GM21390 (cell line): ENCODE data around the gene CCDC86.

Experiments used
- ATAC-seq: cut with Tn5 transposase; IDR thresholded peaks from one replicate; pipeline ENCODE4 v1.9.1; 2021; ENCODE audit not compliant: unreplicated experiment

CCDC86 gene

DNA sequence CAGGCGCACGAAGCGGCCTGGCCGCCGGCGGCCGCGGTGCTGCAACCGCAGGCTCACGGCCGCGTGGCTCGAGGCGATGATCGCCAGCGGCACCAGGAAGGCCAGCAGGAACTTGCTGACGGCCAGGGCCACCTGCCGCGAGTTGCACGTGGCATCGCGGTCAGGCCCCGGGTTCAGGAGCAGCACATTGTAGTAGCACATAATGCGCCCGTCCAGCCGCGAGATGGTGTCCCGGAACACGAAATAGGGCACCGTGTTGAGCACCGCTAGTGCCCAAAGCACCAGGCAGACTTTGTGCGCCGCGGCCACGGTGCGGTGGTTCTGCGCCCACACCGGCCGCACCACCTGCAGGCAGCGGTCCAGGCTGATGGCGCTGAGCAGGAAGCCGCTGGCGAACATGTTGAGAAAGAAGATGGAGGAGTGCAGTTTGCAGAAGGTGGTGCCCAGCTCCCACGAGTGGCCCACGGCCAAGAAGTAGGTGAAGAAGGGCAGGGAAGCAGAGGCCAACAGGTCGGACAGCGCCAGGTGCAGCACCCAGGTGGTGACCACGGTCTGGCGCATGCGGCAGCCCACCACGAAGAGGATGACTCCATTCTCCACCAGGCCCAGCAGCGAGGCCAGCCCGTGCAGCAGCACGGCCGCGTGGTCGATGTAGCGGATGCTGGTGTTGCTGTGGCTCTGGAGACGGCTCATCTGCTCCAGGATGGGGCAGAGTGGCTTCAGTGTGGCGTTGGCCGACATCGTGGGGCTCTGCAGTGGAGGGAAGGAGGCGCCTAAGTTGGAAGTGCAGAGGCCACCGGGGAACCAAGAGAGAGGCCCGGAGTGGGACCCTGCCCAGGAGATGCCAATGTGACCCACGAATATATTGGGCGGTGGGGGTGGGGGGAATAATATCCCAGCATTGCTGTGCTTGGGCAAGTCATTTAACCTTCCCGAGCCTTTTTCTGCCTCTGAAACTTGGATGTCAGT is 11.4 kb downstream of the CCDC86 start:
- ATAC-seq: no peak

DNA sequence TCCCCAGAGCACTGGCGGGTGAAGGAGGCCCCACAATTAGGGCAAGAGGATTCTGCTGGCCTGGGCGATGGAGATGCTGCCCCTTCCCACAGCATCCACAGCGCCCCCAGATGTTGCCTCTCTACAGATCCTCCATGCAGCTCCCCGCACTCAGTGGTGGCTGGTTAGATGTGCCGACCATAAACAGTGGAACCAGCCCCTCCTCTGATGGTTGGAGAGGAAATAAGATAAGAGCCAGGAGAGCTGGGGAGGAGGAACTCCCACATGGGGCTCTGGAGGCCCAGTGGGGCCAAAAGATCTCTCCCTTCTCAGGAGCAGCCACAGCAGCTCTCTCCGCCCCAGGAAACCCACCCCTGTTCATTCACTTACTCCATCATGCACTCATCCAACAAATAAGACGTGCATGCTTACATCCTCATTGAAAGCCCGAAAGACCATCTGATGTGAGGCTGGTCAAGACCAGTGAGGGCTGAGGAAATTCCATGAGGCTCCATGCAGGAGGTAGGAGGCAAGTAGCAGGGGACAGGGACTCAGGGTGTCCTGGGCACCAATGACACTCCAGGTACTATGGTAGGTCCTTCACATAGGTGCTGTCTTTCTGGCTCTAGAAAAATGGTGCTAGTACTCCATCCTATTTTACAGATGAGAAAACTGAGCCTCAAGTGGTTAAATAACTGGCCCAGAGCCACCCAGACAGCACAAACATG is 12.4 kb downstream of the CCDC86 start:
- no peak for ATAC-seq

DNA sequence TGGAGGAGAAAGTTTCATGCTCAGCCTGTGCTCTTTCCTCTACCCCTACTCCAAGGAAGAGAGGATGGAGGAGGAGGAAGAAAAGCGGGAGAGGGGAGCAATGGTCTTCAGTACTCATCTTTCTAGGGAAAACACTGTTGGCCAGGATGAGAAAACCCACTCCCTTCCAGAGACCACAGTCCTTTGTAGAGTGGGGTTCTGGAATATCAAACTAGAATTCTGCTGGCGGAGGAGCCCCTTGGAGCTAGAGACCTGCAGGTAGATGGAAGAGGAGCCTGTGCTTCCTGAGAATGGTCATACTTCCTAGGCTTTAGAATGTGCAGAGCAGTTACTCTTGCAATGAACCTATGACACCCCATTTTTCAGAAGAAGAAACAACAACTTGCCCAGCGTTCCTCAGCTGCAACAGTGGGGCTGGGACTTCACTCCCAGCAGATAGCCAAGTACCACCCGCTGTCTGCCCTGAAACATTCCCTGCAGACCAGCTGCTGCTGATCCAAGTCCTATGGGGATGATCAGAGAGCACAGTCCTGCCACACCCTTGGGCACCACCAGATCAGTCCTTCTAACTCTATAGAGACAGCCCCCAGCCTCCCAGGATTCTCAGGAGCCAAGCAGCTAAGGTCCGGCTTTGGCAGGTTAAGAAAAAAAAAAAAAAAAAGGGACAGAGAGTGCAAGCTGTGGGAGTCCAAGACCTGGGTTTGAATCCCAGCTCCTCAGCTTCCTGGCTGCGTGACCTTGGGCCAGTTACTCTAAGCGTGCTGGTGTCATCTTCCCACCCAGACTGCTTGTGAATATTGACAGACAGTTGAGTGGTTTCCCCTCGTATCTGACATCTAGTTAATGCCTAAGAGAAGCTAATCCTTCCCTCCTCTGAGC is 13.2 kb downstream of the CCDC86 start:
- no peak for ATAC-seq

DNA sequence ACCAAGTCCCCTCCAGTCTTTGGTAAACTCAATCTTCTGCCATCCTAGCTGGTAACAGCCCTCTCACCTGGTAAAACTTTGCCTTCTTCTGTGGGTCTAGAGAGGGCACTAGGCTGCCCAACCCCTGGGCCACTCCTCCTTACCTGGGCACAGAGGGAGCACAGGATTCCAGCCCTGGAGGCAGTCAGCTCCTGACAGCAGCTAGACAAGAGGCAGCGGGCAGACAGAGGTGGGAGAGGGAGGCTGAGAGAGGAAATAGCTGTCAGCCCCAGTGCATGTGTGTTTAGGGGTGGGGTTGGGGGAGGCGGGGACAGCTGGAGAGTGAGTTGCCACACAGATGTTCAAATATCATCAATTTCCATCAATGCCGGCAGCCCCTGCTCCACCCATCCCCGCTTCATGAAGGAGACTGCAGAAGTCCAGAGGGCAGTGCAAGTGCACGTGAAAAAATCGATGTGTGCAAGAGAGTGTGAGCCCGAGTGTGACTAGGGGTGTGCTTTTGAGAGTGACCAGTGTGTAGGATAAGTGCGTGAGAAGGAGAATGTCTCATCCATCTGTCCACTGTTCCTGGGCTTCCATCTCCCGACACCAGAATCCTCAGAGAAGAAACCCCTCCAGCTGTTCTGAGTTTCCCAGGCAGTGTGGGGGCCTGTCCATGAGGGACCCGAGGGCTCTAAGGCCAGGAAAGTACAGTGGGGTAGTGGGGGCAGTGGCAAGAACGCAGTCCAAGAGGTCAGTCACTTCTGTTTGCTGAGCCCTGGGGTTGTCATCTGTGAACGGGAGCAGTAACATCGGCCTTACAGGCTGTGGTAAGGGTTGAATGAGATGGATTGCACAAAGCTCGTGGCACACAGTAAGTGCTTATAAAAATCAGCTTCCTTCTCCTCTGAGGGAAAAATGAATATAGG is 14.1 kb downstream of the CCDC86 start, which contains the start of gene PTGDR2:
Gene PTGDR2, minus strand, starts transcription at position 225 of the 908 bp plus-strand sequence. CDS start 2,228 bp downstream, outside the sequence.
- no peak for ATAC-seq

DNA sequence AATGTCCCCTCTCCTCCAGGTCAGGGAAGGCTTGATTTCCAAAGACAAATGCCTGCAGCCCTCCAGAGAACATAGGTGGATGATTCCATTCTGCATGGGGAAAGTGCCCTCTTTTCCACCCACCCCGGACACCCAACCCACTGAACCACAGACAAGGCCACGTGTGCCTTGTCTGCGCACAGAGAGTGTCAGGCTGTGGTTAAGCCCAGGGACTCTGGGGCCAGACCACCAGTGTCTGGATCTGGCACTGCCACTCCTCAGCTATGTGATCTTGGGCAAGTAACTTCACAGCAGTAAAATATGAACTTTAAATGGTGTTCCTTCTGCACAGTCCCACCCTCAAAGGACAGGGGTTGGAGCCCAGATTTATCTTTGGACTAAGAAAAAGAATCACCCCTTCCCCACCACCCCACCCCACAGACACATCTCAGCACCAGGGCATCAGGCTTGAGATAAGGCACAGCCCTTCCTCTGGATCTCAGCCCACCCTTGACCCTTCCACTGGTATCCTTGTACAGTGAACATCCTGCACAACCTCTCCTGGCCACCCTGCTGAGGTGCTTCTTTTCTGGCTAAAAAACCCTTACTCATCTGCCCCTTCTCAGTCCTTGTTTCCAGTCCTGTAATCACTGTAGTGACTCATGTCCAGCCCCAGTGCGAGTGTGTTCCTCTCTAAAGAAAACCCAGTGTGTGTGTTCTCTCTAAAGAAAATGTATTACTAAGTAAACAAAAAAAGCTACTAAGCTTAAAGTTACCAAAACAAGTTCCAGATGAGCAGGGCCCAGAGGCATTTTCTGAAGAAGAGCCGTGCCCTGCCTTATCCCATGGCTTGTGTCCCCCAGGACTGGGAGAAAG is 15.7 kb downstream of the CCDC86 start:
- no peak for ATAC-seq

DNA sequence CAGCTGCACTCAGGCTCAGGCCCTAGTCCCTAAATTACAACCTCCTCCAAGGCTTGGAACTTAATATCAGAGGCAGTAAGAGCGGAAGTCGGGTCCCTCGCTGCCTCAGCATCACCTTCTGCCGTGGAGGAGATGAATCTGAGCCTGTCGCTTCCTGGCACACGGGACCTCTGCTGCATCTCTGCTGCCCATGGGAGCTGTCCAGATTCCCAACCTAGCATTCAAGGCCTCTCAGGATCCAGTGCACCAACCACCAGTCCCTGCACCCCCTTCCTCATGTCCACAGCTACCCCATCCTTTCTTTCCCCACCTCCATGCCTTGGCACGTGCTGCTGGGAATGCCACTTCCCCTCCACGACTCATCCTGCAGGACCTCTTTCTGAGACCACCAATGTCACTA is 16.3 kb downstream of the CCDC86 start:
- no peak for ATAC-seq

DNA sequence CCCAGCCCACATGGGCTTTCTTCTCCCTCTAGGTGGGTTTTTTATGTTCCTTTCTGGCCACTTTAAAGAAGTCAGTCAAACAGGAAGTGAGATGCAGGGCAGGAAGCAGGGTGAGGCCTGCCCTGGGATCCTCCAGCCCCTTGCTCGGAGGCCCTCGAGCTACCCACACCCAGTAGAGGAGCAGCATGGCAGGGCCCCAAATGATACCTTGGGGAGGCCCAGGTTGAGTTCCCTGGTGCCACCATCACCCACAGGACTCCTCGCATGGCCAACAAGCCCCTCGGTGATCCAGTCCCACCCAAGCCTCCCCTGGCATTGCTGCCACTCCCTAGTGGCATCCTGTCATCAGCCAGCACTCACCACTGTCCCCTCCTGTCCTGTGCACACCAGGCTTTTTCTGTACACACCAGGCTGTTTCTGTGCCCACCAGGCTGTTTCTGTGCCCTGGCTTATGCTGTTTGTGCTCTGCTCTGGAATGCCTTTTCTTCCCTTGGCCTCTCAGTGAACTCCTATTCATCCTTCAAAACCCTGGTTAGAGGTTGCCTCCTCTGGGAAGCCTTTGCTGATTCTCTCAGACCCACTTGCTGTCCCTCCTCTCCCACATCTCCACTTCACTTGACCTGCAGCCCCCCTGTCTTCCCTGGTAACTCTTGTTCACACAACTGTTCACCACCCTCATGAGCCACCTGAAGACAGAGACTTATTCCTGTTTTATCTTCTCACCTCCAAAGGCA is 17.0 kb downstream of the CCDC86 start:
- no peak for ATAC-seq

DNA sequence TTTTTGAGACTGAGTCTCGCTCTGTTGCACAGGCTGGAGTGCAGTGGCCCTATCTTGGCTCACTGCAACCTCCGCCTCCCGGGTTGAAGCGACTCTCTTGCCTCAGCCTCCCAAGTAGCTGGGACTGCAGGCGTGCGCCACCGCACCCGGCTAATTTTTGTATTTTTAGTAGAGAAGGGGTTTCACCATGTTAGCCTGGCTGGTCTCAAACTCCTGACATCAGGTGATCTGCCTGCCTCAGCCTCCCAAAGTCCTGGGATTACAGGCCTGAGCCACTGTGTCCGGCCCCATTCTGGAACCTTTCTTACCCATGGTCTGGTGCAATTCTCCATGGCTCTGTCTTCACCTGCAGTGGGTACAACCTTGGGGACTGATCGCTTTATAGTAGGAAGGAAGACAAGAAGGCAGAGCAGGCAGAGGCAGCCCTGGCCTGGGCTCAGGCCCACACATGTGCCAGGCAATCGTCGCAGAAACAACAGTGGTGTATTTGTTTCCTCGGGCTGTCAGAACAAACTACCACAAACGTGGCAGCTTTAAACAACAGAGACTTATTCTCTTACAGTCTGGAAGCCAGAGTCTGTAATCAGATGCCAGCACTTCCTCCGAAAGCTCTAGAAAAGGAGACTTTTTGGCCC is 17.8 kb downstream of the CCDC86 start:
- no peak for ATAC-seq

DNA sequence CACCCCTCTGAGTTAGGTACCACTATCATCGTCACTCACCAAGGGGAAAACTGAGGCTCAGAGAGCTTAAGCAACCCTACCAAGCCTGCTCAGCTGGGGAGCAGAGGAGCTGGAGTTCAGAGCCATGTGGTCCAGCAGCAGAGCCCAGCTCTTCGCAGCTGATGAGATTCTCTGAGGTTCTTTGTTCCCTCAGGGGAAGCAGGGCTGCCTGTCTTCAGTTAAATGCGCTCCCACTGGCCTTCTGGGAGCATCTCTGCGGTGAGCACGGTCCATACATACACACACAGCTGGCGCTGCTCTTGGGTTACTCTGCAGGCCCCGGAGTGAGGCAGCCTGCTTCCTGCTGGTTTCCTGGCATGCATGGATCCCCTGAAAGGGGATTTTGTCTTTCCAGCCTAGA is 19.0 kb downstream of the CCDC86 start:
- ATAC-seq: no peak

DNA sequence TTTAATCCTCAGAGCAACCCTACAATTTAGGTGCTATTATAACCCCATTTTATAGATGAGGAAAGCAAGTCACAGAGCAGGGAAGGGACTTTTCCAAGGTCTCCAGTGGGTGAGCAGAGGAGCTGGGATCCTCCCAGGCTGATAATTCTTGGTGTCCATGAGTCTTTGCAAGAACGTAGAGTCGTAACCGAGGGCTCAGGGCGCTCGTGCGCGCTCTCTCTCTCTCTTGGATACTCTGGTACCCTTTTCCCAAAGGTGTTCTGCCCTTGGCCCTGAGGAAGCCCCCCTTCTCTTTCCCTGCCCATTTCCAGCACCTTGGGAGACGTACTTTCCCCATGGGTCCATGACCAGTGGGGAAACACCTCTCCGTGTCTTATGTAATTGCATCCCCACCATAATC is 20.3 kb downstream of the CCDC86 start:
- ATAC-seq: no peak

DNA sequence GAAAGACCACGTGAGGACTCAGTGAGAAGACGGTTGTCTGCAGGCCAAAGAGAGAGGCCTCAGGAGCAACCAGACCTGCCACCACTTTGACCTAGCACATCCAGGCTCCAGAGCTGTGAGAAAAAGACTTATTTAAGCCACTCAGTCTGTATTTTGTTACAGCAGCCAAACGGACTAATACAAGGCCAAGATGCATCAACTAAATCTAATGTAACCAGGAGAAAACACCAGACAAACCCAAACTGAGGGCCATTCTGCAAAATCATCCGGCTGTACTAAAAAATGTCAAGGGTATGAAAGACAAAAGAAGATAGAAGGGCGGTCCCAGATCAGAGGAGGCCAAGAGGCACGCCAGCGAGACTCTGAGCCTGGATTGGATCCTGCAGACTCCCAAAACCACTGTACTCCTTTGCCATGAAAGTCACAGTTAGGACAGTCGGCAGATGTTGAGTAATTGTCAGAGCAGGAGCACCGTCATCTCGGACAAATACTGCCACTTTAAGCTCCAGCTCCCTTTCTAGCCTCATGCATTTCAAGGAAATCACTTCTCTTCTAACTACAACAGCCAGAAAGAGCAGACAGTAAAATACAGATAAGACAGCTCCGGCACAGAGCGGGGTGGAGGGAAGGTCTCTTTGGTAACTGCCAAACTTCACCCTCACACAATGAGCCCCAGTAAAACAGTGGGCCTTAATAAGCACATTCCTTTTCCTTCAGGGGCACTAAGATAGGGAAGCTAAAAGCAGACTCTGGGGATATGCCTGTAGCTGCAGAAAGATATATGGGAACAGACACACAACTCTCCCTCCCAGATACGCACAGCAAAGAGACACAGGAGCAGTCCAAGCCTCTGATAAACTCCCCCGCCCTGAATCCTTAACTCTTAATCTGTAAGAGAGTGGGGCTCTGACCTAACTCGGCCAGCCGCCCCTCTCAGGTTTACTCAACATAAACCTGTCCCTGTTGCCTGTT is 21.9 kb downstream of the CCDC86 start:
- ATAC-seq: no peak

DNA sequence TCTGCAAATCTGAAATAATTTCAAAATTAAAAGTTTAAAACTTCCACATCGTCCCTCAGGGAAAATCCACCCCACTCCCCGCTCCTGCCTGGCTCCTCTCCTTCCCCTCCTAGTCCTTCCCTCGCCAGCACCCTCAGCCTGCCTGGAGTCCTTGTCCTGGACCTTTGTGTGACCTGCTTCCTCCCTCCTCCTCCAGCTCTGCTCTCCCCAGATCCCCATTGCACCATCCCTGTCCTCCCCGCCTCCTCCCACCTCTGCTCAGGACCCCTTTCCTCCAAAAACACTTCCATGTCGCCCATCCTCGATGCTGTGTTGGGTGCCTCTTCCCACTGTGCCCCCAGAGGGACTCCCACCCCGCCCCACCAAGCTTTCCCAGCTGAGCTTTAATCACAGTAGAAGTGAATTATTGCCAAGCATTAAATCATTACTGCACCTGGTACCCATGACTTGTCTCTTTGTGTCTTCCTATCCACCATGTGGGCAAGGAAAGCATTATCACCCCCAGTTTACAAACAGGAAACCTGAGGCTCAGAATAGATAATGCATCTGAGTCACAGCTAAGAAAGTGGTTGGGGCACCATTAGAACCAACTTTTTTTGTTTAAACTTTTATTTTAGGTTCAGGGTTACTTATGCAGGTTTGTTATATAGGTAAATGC is 23.1 kb downstream of the CCDC86 start:
- ATAC-seq: no peak

DNA sequence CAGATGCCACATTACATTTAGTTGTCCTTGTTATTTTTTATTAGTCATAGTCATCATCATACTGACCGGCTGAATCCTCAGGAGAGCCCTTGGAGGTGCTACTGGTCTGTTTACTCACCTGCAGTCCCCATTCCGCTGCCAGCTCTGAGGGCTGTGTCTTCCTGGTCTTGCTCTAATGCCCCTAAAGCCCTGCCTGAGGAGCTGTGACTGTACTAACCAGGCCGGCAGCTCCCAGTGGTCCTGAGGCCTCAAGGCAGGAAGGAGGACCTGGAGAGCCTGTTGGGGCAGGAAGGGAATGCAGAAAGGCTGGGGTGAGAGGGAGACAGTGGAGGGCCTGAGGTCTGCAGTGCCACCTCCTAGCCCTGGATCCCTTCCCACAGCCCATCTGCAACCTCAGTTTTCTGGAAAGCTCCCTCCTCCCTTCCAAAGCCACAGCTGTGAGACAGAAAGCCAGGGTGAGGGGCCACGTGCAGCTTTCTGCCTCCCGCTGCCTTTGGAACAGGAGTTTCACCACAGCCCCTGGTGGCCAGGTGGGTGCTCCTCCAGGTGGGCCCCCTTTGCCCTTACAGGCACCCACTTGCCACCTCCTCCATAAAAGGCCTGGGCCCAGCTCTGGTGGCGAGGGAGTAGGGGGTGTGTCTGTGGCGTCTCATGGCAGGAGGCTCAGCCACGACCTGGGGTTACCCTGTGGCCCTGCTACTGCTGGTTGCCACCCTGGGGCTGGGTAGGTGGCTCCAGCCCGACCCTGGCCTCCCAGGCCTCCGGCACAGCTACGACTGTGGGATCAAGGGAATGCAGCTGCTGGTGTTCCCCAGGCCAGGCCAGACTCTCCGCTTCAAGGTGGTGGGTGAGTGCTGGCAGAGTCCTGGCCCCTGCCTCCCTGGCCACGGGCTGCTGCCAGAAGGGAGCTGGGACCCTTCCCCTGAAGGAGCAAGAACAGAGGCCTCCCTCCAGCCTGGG is 25.3 kb downstream of the CCDC86 start, which contains the start of gene ZP1:
Gene ZP1, plus strand, starts transcription at position 632 of the 960 bp plus-strand sequence. Its CDS starts 20 bp downstream, at position 652.
- ATAC-seq: no peak

DNA sequence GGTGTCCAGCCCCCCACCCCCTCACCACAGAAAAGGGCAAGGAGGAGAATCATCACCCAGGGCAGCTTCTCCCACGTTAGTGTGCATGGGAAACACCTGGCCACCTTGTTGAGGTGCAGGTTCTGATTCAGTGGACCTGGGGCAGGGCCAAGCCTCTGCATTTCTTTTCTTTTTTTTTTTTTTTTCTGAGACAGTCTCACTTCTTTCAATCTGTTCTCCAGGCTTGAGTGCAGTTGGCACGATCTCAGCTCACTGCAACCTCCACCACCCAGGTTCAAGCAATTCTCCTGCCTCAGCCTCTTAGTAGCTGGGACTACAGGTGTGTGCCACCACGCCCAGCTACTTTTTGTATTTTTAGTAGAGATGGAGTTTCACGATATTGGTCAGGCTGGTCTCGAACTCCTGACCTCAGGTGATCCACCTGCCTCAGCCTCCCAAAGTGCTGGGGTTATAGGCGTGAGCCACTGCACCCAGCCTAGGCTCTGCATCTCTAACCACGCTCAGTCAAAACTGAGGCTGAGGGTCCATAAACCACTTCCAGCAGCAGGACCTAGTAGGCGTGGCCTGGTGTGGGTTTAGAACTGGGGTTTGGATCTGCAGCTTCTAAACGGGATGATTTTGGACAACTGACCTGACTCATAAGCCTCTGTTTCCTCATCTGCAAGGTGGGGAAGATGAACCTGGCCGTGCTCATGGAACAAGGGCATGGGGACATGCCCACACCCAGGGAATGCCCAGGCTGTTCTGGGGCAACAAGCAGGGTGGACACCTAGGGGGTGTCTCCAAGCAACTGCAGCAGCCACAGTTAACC is 26.2 kb downstream of the CCDC86 start:
- ATAC-seq: no peak
